Naive thymus-derived CD8-positive, alpha-beta T cell (primary cell): ENCODE data around the gene DSCAML1. TPM values are rescaled to one million over a fixed set of nuclear protein-coding genes. Genes with fewer than 3 reads are reported as not detected.

Experiments
- ATAC-seq, 2 donors: fragments of 150-1000 bp; cut with Tn5 transposase in 1 of 2; sonication (Bioruptor Pico), chemical (Tn5 transposase) in 1 of 2; 1 replicate in 1 of 2; 2 replicates in 1 of 2; pipeline ENCODE4 v1.10.0; 2021; ENCODE audit warnings: mild to moderate bottlenecking in 2 of 2, moderate library complexity in 2 of 2
- POLR2A ChIA-PET: fragments of 350-600 bp; sonication (Branson Sonifier 250); formaldehyde crosslinking; loops from one replicate; lab custom pipeline; 2021; ENCODE audit warnings: antibody characterized with exemption; lab: Charles Lee
- DNase-seq, 10 donors: peaks; one replicate each; pipeline versions ENCODE4 v3.0.0 to v3.0.0-alpha.2; 2020 to 2022
- H3K27ac Mint-ChIP-seq, 10 donors: one replicate each; pipeline ENCODE4 v1.8.0; 2020 to 2022; ENCODE audit warnings: mild to moderate bottlenecking in 10 of 10, mixed read lengths in 10 of 10, moderate library complexity in 4 of 10, inconsistent platforms in 1 of 10
- H3K27me3 Mint-ChIP-seq, 5 donors: one replicate each; pipeline ENCODE4 v1.8.0; 2021 to 2022; ENCODE audit warnings: mixed read lengths in 5 of 5
- H3K36me3 Mint-ChIP-seq, 3 donors: one replicate each; pipeline ENCODE4 v1.8.0; 2020 to 2022; ENCODE audit warnings: mixed read lengths in 3 of 3, mild to moderate bottlenecking in 2 of 3, inconsistent platforms in 1 of 3
- H3K4me1 Mint-ChIP-seq, 4 donors: one replicate each; pipeline ENCODE4 v1.8.0; 2021 to 2022; ENCODE audit warnings: mixed read lengths in 4 of 4
- H3K4me3 Mint-ChIP-seq, 10 donors: one replicate each; pipeline ENCODE4 v1.8.0; 2020 to 2022; ENCODE audit warnings: mild to moderate bottlenecking in 10 of 10, mixed read lengths in 10 of 10, moderate library complexity in 6 of 10, inconsistent platforms in 1 of 10
- H3K9me3 Mint-ChIP-seq, 9 donors: one replicate each; pipeline ENCODE4 v1.8.0; 2020 to 2022; ENCODE audit warnings: mixed read lengths in 9 of 9, mild to moderate bottlenecking in 3 of 9, inconsistent platforms in 1 of 9, moderate library complexity in 1 of 9
- polyA plus RNA-seq, 3 donors: library from polyadenylated mRNA; unstranded; fragments of 300-500 nt; fragmentation: Illumina TruSeq; gene quantifications; one replicate each; pipeline ENCODE4 v1.2.3, GENCODE V29; 2021
- total RNA-seq, 8 experiments: library from RNA in 2 of 8; stranded (reverse) in 2 of 8; gene quantifications; one replicate each; pipeline ENCODE4 v1.2.3 and lab custom pipeline; 2021 to 2026

DSCAML1 gene
- total and polyA plus RNA-seq, 5 experiments from 2014 or later, result 0.12 to 2.1 (median 0.15) TPM

- H3K27ac Mint-ChIP-seq, result no peak overlapping the region
- POLR2A ChIA-PET, result no interaction called here
- H3K27me3 Mint-ChIP-seq, result peaks cover 0 to 6% (median 3%) of the 10 kb centered on the region in 5 donors
- H3K4me3 Mint-ChIP-seq, result no peak overlapping the region
- H3K36me3 Mint-ChIP-seq, result no peaks in the 10 kb centered on the region
- DNase-seq (no peak), ATAC-seq (no peak)
- no peaks in the 10 kb centered on the region for H3K4me1 Mint-ChIP-seq
- H3K9me3 Mint-ChIP-seq, result no peaks in the 10 kb centered on the region
These were observed 320.4 kb downstream of the DSCAML1 start for GRCh38 chr11:117476531-117477142.

DNA sequence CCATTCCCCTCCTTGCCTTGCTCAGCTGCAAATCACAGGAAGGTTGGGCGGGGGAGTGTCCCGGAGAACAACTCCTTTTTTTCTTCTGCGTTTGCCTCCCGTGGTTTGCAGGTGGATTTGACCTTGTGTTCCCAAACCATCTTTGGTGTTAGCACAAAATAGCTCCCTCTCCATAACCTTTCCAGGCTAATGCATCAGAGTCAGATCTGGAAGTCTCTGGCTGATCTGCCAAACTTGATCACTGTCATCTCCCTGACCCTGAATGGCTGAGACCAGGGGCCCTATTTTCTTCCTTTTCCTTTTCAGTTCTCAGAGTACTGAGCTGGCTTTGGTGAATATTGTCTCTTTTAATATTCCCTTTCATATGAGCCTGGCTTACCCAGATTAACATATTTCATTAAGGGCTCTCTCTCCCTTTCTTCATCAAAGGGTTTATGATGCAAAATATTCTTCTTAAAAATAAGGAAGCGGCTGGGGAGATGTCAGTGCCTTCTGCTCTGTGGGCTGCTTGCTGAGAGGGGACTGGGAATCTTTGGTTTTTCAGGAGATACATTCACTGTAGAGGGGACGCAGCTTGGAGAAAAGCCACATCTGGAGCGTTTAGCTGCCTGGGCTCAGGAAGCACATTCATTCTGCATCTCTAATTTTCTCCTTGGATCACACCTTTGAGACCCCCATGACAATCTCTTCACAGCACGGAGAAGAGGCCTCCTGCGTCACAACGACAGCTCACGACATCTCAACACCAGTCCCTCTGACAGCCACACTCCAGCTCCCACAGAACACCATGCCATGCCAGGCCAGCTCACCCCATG, 321.1 kb downstream of the DSCAML1 start:
- Mint-ChIP-seq H3K9me3 (no peaks in the 10 kb centered on the region), H3K4me3 (no peak overlapping the region), H3K36me3 (no peaks in the 10 kb centered on the region), H3K4me1 (no peaks in the 10 kb centered on the region), H3K27ac (no peak overlapping the region), H3K27me3 (peaks cover 0 to 6% (median 3%) of the 10 kb centered on the region in 5 donors)
- POLR2A ChIA-PET, result no interaction called here
- ATAC-seq (no peak), DNase-seq (no peak)

- no peaks in the 10 kb centered on the region for H3K4me1 Mint-ChIP-seq
- H3K4me3 Mint-ChIP-seq, result no peak overlapping the region
- no peak overlapping the region for H3K27ac Mint-ChIP-seq
- ATAC-seq (no peak), DNase-seq (no peak)
- POLR2A ChIA-PET, result no interaction called here
- peaks cover 0 to 2% (median 0%) of the 10 kb centered on the region in 9 donors for H3K9me3 Mint-ChIP-seq
- peaks cover 0 to 6% (median 3%) of the 10 kb centered on the region in 5 donors for H3K27me3 Mint-ChIP-seq
- peaks cover 0 to 4% (median 0%) of the 10 kb centered on the region in 3 donors for H3K36me3 Mint-ChIP-seq
These were observed 323.4 kb downstream of the DSCAML1 start for GRCh38 chr11:117473481-117474091.

DNA sequence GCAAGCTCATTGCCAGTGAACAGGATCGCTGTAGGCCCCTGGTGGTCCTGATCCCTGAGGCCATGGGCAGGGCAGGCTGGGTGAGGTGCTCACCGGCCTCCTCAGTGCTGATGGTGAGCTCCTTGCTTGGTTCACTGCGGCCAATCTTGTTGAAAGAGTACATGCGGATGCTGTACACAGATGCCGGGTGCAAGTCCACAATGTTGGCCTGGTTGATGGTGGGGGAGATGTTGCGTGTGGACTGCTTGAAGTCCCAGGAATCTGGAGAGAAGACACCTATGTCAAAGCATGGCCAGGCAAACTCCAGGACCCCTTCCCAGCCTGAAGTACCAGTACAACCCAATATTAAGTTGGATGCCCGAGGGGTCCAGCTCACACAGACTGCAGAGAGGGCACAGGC, 325.2 kb downstream of the DSCAML1 start:
- Mint-ChIP-seq H3K36me3 (peaks cover 0 to 4% (median 0%) of the 10 kb centered on the region in 3 donors), H3K27ac (no peak overlapping the region), H3K4me1 (no peaks in the 10 kb centered on the region), H3K4me3 (no peak overlapping the region), H3K27me3 (peaks cover 0 to 3% (median 0%) of the 10 kb centered on the region in 5 donors), H3K9me3 (peaks cover 0 to 2% (median 0%) of the 10 kb centered on the region in 9 donors)
- DNase-seq, result no peak
- ATAC-seq, result no peak
- POLR2A ChIA-PET, result no interaction called here

- Mint-ChIP-seq H3K4me1 (no peaks in the 10 kb centered on the region), H3K27ac (no peak overlapping the region), H3K9me3 (peaks cover 0 to 2% (median 0%) of the 10 kb centered on the region in 9 donors), H3K36me3 (peaks cover 0 to 4% (median 0%) of the 10 kb centered on the region in 3 donors), H3K27me3 (peaks cover 0 to 3% (median 0%) of the 10 kb centered on the region in 5 donors), H3K4me3 (no peak overlapping the region)
- no peak for ATAC-seq
- POLR2A ChIA-PET, result no interaction called here
- DNase-seq, result no peak
These were observed 326.4 kb downstream of the DSCAML1 start for GRCh38 chr11:117470576-117470975.

GRCh38 chr11:117468888-117469287, 328.1 kb downstream of the DSCAML1 start:
- no peaks in the 10 kb centered on the region for H3K4me1 Mint-ChIP-seq
- H3K27me3 Mint-ChIP-seq, result no peaks in the 10 kb centered on the region
- peaks cover 0 to 2% (median 0%) of the 10 kb centered on the region in 9 donors for H3K9me3 Mint-ChIP-seq
- ATAC-seq (no peak), DNase-seq (no peak)
- no peak overlapping the region for H3K4me3 Mint-ChIP-seq
- POLR2A ChIA-PET, result no interaction called here
- peaks cover 0 to 4% (median 0%) of the 10 kb centered on the region in 3 donors for H3K36me3 Mint-ChIP-seq
- H3K27ac Mint-ChIP-seq, result no peak overlapping the region

GRCh38 chr11:117467770-117468169, 329.2 kb downstream of the DSCAML1 start:
- Mint-ChIP-seq H3K27me3 (no peaks in the 10 kb centered on the region), H3K27ac (no peak overlapping the region), H3K4me1 (no peaks in the 10 kb centered on the region), H3K9me3 (peaks cover 0 to 2% (median 0%) of the 10 kb centered on the region in 9 donors), H3K36me3 (peaks cover 0 to 4% (median 0%) of the 10 kb centered on the region in 3 donors), H3K4me3 (no peak overlapping the region)
- ATAC-seq (no peak), DNase-seq (no peak)
- POLR2A ChIA-PET, result no interaction called here

DNA sequence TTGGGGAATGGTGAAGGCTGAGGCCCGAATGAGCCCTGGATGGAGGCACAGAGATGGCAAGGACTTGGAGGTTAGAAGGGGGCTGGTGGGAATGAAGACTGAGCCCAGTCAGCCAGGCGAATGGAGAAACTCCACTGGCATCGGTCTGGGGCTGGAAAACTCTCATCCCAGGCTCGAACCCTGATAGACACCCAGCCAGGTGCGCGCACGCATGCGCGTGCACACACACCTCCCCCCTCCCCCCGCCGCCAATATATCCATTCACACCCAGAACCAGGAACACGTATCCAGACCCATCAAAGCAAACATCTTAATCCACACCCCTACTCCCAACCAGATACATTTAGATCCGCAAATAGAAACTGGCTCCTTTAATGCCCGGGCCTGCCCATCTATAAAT, 330.1 kb downstream of the DSCAML1 start:
- POLR2A ChIA-PET, result no interaction called here
- Mint-ChIP-seq H3K9me3 (peaks cover 0 to 2% (median 0%) of the 10 kb centered on the region in 9 donors), H3K27ac (no peak overlapping the region), H3K4me1 (no peaks in the 10 kb centered on the region), H3K4me3 (no peak overlapping the region), H3K36me3 (peaks cover 0 to 4% (median 0%) of the 10 kb centered on the region in 3 donors), H3K27me3 (no peaks in the 10 kb centered on the region)
- DNase-seq (no peak), ATAC-seq (no peak)

GRCh38 chr11:117465236-117465997, 331.6 kb downstream of the DSCAML1 start:
- Mint-ChIP-seq H3K9me3 (no peaks in the 10 kb centered on the region), H3K27ac (peak overlapping the region in 1 of 10 donors; percentile 5), H3K27me3 (peaks cover 0 to 3% (median 0%) of the 10 kb centered on the region in 5 donors), H3K4me1 (no peaks in the 10 kb centered on the region), H3K36me3 (peaks cover 0 to under 1% (median 0%) of the 10 kb centered on the region in 3 donors), H3K4me3 (no peak overlapping the region)
- POLR2A ChIA-PET, result no interaction called here
- ATAC-seq (no peak), DNase-seq (no peak)

GRCh38 chr11:117464778-117465177, 332.2 kb downstream of the DSCAML1 start:
- Mint-ChIP-seq H3K9me3 (no peaks in the 10 kb centered on the region), H3K4me1 (no peaks in the 10 kb centered on the region), H3K27ac (no peak overlapping the region), H3K27me3 (peaks cover 0 to 4% (median under 1%) of the 10 kb centered on the region in 5 donors), H3K4me3 (no peak overlapping the region), H3K36me3 (no peaks in the 10 kb centered on the region)
- DNase-seq (no peak), ATAC-seq (no peak)
- POLR2A ChIA-PET, result no interaction called here

- H3K27me3 Mint-ChIP-seq, result peaks cover 0 to 12% (median 5%) of the 10 kb centered on the region in 5 donors
- H3K27ac Mint-ChIP-seq, result no peak overlapping the region
- H3K4me1 Mint-ChIP-seq, result no peaks in the 10 kb centered on the region
- ATAC-seq, result no peak
- POLR2A ChIA-PET, result no interaction called here
- H3K36me3 Mint-ChIP-seq, result no peaks in the 10 kb centered on the region
- H3K9me3 Mint-ChIP-seq, result no peaks in the 10 kb centered on the region
- no peak for DNase-seq
- H3K4me3 Mint-ChIP-seq, result no peak overlapping the region
These were observed 334.2 kb downstream of the DSCAML1 start for GRCh38 chr11:117462864-117463247.

GRCh38 chr11:117462183-117462863, 334.7 kb downstream of the DSCAML1 start:
- POLR2A ChIA-PET, result no interaction called here
- Mint-ChIP-seq H3K36me3 (no peaks in the 10 kb centered on the region), H3K27ac (no peak overlapping the region), H3K9me3 (no peaks in the 10 kb centered on the region), H3K4me1 (no peaks in the 10 kb centered on the region), H3K27me3 (peaks cover 0 to 12% (median 5%) of the 10 kb centered on the region in 5 donors), H3K4me3 (peak overlapping the region in 1 of 10 donors; percentile 24)
- DNase-seq (no peak), ATAC-seq (no peak)
